Endothelial cell of umbilical vein (primary cell): ENCODE results near the gene CHMP4A.

Experiments
- CTCF ChIP-seq, 2 donors: IDR thresholded peaks; 1 replicate in 1 of 2; 2 replicates in 1 of 2; pipeline ENCODE4 v1.5.1; 2011; ENCODE audit warnings: low read length in 2 of 2, mild to moderate bottlenecking in 2 of 2, moderate library complexity in 2 of 2, control low read depth in 1 of 2, inconsistent platforms in 1 of 2, low read depth in 1 of 2; ENCODE audit not compliant: insufficient read depth in 1 of 2; ENCODE audit errors: extremely low read depth in 1 of 2
- EZH2 ChIP-seq: IDR thresholded peaks from 2 replicates; pipeline ENCODE4 v1.6.1; 2012; ENCODE audit warnings: borderline replicate concordance, low read depth, mild to moderate bottlenecking, moderate library complexity, low read length, inconsistent platforms; ENCODE audit not compliant: severe bottlenecking
- GATA2 ChIP-seq: IDR thresholded peaks from 2 replicates; pipeline ENCODE4 v1.7.0; 2011; ENCODE audit warnings: low read depth, mild to moderate bottlenecking, moderate library complexity, mixed read lengths, low read length; ENCODE audit not compliant: insufficient read length, insufficient read depth
- MAX ChIP-seq: IDR thresholded peaks from 2 replicates; pipeline ENCODE4 v1.6.1; 2011; ENCODE audit not compliant: insufficient read depth, insufficient read length
- POLR2A ChIP-seq: IDR thresholded peaks from 2 replicates; pipeline ENCODE4 v1.6.1; 2012; ENCODE audit warnings: low read depth, mild to moderate bottlenecking, control low read depth, low read length
- POLR2AphosphoS5 ChIP-seq: IDR thresholded peaks from 2 replicates; pipeline ENCODE4 v1.6.1; 2012; ENCODE audit warnings: low read depth, mild to moderate bottlenecking, control low read depth, low read length, moderate library complexity; ENCODE audit not compliant: insufficient read depth

GRCh38 chr14:24236689-24237462 is 23.6 kb upstream of the CHMP4A start:
- no peak for TF ChIP-seq EZH2
- no peak for TF ChIP-seq CTCF (IDR thresholded peaks at IDR 0.05; ENCODE audit: extremely low read depth in 1 of 2, insufficient read depth in 1 of 2, low read depth in 1 of 2, low read length in 2 of 2)
- TF ChIP-seq POLR2A, result no peak
- TF ChIP-seq MAX, result no peak
- TF ChIP-seq GATA2, result no peak
- no peak for TF ChIP-seq POLR2AphosphoS5
